GM21576 (cell line): Measurements from ENCODE around the gene ZFP69B.
A peak's percentile ranks its signal among the peaks of the same experiment; 100 is the strongest.
"Not testable (repeated sequence)": the region's sequence is repeated elsewhere in the genome, so short reads cannot be mapped to it uniquely, and the experiment has no call there.

Experiments used
- ATAC-seq: cut with Tn5 transposase; IDR thresholded peaks from one replicate; pipeline ENCODE4 v1.9.1; 2021; ENCODE audit warnings: mild to moderate bottlenecking, moderate library complexity; ENCODE audit not compliant: unreplicated experiment

Gene ZFP69B

DNA sequence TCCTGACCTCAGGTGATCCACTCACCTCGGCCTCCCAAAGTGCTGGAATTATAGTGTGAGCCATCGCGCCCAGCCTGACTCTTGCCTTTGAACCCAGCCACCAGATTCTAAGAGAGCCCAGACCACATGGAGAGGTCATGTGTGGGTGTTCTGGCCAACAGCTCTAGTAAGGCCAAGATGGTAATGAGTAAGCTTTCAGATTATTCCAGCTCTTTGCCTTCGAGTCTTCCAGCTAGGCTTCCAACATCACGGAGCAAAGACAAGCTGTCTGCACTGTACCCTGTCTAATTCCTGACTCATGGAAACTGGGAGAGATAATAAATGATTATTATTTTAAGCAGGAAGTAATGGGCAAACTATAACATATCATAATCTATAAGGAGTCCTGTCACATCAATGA, 14.8 kb upstream of the ZFP69B start:
- ATAC-seq, result no peak

DNA sequence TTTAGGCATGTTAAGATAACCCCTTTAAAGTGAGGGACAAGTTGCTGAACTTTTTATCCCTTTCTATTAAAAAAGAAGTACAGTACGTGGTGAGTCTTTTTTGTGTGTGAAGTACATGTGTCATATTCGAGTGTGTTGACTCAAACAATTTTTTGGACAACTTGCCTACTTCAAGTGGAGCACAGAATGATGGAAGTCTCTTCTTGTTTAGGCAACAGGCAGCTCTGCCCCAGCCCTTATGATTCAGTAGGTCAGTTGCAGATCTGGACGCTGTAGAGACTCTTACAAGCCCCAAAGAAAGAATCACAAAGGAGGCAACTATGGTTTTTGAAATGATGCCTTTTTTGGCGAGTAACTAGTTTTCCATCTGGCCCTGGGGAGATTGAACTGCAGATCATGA, 14.4 kb upstream of the ZFP69B start:
- no peak for ATAC-seq

DNA sequence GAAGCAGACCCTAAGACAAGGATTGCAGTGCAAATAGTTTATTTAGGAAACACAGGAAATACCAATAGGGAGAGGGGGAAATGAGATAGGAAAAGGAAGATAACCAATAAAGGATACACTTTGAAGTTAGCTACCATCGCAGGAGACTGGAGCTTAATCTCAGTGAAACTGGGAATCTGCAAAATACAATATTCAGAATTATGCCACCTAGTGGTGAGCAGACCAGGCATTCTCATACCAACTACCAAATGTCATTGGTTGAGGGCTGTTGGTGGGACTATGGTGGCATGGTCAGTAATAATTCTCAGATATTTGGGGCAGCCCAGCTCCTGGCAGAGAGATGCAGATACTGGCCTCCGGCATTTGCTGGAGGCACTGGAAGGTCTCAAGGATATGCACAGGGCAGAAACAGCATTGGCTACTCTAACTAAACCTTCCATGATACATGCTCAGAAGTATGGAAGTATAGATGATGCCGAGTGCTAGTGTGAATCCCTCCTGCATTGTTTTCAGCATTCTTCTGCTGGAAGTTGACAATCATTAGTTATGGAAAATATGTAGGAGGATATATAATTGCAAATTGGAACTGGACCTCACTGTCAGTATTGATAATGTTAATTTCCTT, 11.8 kb upstream of the ZFP69B start:
- no peak for ATAC-seq

DNA sequence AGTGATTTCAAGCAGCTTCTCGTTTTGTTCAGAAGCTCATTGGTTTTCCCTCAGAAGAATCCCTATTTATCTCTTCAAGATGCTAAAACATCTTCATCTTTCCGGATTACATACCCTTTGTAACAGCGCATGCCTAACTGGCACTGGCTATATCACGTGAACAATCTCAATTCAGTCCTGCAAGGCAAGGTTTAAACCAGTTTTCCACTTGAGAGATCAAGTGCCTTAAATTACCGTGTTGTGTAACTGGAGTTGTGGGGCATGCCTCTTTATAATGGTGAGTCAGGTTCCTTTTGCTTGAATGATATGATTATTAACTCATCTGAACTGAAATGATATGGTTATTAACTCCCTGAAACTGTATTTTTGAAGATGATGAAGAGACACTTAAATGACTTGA, 11.0 kb upstream of the ZFP69B start:
- no peak for ATAC-seq

DNA sequence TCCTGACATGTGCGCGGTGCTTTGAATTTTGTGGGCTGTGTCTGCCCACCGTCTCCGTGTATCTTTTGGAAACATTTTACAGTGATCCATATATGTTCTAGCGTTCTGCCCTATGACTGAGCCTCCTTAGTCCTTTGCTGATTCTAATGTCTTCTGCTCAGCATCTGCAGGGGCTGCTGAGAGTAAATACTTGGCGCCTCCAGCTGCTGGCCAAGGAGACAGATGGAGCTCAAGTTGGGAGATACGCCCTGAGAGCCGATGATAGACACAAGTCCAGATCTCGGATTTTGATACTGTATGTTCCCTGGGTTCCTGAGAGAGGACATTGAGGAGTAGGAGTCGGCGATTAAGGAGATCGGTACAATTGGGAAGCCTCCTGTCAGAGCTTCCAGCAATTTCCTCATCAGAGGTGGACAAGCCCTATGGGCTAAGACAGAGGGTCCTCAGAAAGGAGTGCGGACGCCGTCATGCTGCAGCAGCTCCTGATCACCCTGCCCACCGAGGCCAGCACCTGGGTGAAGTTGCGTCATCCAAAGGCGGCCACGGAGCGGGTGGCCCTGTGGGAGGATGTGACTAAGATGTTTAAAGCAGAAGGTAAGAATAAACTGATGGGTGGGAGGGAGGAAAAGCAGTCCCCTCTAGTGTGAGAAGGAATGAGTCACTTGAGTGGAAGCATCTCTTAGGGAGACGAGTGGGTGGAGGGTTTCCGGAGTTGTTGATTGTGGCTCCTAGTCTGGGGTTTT, 390 bp downstream of the ZFP69B start:
- peak; percentile 13 for ATAC-seq

DNA sequence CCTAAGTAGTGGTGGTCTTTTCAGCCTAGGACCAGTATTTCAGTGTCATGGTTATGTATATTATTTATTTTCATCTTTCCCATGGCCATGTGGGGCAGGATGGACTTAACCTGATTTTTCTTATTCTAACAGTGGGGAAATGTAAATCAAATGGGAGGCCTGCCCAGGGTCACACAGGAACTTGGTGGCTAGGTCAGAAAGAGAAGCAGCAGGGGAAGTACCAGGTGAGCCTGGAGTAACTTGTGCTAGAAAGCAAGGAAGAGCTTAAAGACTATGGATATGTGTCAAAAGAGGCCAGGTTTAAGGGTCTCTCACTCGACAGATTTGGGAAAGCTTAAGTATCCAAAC, 936 bp downstream of the ZFP69B start:
- no peak for ATAC-seq

DNA sequence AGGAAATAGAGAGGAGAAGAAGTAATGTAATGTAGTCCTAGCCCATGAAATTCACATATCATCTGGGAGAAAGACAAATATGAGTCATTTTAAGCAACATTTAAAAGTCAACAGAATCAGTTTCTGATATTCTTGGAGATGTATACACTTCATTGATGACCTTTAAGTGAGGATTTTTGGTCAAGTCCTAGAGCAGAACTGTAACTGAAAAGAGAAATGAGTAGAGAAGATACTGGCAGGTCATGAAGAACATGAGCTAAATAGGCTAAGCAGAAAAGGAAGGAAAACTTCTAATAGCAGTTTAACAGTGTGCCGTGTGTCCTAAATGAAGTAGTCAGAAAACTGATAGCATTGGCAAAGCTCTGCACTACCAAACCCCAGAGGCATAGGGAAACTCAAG, 4.6 kb downstream of the ZFP69B start:
- no peak for ATAC-seq

DNA sequence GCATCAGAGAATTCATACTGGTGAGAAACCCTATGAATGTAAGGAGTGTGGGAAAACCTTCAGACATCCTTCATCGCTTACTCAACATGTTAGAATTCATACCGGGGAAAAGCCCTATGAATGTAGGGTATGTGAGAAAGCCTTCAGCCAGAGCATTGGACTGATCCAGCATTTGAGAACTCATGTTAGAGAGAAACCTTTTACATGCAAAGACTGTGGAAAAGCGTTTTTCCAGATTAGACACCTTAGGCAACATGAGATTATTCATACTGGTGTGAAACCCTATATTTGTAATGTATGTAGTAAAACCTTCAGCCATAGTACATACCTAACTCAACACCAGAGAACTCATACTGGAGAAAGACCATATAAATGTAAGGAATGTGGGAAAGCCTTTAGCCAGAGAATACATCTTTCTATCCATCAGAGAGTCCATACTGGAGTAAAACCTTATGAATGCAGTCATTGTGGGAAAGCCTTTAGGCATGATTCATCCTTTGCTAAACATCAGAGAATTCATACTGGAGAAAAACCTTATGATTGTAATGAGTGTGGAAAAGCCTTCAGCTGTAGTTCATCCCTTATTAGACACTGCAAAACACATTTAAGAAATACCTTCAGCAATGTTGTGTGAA, 12.8 kb downstream of the ZFP69B start:
- no peak for ATAC-seq

DNA sequence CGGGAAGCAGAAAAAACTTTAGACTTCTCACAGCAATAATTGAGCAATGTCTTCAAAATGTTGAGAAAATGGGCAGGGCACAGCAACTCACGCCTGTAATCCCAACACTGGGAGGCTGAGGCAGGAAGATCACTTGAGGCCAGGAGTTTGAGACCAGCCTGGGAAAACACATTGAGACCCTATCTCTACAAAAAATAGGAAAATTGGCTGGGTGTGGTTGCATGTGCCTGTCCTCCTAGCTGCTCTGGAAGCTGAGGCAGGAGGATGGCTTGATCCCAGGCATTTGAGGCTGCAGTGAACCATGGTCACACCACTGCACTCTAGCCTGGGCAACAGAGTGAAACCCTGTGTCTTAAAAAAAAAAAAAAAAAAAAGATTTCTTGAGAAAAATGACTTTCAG, 19.1 kb downstream of the ZFP69B start:
- no peak for ATAC-seq

DNA sequence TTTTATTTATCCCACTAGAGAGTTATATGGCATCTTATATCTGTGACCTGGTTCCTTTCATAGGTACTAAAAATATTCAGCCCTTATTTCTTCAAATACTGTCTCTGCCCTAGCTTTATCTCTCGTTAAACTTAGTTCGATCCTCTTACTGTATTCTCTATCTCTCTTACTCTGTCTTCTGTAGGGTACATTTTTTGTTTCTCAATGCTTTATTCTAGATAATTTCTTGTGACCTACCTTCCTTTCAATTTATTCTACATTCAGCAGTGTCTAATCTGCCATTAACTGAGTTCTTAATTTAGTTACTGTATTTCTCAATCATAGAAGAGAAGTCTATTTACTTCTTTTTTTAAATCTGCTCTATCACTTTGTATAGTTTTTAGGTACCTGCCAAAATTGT, 25.0 kb downstream of the ZFP69B start:
- no peak for ATAC-seq

DNA sequence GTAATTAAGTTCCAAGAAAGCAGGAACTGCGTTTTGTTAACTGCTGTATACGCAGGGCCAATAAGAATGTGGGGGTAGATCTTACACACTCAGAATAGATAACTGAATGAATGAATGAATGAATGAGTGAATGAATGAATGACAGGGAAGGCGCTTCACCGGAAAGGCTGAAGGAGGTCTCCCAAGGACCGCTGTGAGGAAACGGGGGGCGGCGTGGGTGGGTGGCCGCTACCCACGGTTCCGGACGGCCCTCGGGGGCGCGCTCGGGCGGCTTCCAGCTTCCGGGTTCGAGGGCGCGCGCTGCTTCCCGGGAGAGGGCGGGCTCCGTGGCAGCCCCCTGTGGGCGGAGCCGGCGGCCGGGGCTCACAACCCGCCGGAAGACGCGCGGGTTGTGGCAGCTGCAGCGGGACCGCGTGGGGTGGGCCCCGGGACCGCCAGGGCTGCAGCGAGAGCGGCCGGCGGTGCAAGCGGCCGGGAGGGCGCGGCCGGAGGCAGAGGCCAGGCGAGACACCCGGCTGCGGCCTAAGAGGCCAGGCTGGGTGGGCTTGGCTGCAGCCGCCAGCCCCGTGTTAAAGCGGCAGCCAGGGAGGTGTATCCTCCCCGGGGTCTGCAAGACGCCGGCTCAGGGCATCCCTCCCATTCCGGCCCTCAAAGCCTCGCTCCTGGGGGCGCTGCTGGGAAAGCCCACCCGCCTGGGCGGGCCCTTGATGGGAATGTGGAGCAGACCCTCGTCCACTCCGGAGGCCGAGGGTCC, 26.8 kb downstream of the ZFP69B start, which contains the start of gene ZFP69:
ZFP69 (plus strand) TSS at position 367 of the 754 bp plus-strand sequence. CDS start 2,072 bp downstream, outside the sequence.
- peak; percentile 78 for ATAC-seq

DNA sequence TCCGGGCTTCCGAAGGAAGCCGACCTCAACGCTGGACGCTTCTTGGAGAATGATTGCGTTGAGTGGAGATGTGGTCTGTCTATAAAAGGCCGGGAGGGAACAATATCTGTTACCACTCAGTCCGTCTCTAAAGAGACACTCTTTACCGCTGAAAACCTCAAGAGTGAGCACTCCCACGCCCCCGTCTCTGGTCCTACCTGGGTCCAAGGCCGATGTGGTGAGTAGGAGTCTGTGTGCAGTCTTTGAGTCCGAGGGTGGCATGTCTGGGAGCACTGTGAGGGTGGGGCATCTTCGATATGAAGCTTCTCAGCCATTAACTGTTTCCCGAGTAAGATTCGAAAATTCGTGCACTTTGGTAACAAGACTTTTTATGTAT, 27.4 kb downstream of the ZFP69B start:
- ATAC-seq, result no peak

DNA sequence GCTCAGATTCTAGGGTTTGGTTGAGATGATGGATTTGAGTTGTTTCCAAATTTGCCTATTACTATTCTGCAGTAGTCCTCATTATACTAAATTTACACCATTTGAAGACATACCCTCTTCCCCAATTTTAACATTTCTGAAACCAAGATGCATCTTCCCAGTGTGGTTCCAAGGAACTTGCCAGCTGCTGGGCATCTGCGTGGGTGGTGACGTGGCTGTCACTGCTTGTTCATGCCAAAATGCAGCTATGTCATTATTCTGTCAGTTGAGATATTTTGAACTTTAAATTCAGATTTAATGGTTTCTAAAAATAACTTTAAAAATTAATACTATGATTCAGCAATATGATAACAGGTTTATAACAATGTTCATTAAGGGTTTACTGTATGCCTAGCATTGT, 28.0 kb downstream of the ZFP69B start:
- no peak for ATAC-seq

DNA sequence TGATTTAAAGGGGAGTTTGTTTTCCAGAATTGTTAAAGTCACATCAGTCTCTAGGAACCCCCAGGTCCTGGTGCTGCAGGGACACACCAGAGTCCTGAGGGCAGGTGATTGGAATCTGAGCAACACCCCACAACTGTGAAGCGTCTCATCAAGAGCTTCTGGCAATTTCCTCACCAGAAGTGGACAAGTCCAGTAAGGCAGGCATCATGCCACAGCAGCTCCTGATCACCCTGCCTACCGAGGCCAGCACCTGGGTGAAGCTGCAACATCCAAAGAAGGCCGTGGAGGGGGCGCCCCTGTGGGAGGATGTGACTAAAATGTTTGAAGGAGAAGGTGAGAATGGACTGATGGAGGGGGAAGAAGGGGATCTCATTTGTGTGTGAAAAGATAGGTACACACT, 28.9 kb downstream of the ZFP69B start:
- no peak for ATAC-seq

DNA sequence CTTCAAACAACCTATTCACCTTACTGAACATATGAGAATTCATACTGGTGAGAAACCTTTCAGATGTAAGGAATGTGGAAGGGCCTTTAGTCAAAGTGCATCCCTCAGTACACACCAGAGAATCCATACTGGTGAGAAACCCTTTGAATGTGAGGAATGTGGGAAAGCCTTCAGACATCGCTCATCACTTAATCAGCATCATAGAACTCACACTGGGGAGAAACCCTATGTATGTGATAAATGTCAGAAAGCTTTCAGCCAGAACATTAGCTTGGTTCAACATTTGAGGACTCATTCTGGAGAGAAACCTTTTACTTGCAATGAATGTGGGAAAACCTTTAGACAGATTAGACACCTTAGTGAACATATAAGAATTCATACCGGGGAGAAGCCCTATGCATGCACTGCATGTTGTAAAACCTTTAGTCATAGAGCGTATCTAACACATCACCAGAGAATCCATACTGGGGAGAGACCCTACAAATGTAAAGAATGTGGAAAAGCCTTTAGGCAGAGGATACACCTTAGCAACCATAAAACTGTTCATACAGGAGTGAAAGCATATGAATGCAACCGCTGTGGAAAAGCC, 45.1 kb downstream of the ZFP69B start:
- no peak for ATAC-seq

DNA sequence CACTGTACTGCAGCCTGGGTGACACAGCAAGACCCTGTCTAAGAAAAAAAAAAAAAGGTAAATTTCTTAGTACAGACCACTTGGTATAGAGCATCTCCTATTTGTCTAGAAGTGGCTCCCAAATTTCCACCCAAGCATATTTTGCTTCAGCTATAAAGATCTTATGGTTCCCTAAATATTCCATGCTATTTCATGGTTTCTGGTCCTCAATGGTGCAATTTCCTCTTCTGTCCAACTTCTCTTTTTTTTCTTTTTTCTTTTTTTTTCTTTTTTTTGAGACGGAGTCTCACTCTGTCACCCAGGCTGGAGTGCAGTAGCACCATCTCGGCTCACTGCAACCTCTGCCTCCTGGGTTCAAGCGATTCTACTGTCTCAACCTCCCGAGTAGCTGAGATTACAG, 52.4 kb downstream of the ZFP69B start:
- not testable (repeated sequence) for ATAC-seq

DNA sequence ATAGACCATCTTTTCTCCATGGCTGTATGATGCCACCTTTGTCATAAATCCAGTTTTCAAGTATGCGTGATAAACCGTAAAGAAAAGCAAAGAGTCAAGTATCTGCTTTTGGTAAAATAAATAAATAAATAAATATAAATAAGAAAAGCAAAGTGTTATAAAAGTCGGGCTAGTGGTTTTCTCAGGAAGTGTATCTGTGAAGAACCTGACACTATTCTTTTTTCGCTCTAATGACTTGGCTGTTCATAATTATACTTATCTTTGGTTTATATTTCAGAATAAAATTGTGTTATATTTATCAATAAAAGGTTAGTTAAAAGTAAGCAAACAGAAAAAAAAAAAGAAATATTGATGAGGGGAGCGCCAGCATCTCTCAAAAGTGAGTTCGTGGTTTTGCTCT, 57.7 kb downstream of the ZFP69B start:
- no peak for ATAC-seq

DNA sequence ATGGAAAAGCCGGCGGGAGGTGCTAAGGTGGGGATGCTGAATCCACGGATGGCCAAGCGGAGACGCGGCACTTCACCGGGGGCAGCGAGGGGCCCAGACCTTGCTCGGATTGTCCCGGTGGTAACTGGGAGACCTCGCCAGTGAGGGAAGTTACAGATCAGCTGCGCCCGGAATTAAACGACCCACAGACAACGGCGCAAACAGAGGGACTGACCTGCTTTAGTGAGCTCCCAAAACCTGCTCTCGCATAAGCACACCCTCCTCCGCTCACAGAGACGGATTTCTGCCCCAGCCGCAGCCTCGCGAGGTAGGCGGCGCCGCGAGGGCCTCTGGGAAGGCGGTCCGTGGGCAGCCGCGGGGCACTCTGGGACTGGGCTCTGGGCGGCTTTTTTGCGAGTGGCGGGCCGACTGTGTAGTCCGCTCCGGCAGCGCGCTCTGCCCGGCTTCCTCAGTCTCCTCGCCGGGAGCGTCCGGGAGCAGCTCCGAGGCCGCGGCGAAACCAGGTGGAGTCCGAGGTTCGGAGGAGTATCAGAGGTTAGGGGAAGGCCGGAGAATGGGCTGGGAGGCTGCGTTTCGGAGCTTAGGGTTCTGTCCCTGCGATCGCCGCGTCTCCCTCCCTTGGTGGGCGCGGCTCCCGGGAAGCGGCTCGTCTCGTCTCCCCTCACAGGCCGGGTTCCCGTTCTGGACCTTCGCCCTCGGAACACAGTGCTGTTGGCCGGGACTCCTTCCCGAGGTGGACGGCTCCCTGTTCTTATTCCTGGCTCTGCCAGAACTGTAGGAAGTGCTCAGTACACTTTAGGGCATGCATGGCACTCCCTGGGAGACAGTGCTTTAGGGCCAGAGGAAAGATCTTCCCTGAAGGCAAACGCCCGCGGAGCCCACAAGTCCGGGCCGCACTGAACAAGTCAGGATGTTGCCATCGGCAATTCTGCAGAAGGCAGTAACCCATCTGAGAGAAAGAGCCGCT, 58.4 kb downstream of the ZFP69B start, which contains the start of gene EXO5:
EXO5 (plus strand) TSS at position 393 of the 967 bp plus-strand sequence. CDS start 5,778 bp downstream, outside the sequence.
- ATAC-seq, result peak; percentile 75
